GM18508 (cell line): Measurements from ENCODE around the gene MINK1.

Experiments
- ATAC-seq: cut with Tn5 transposase; IDR thresholded peaks from one replicate; pipeline ENCODE4 v1.9.1; 2021; ENCODE audit warnings: moderate number of reproducible peaks; ENCODE audit not compliant: insufficient read depth, unreplicated experiment

Gene MINK1

GRCh38 chr17:4833178-4833940 is at the start of gene MINK1:
Gene MINK1 (plus strand): TSS chr17:4833340. CDS start chr17:4833584, 244 bp downstream.
- ATAC-seq = peak; percentile 47

- ATAC-seq = no peak
These were observed 47.6 kb upstream of the MINK1 start for GRCh38 chr17:4785311-4786105.

- ATAC-seq = no peak
These were observed 47.0 kb upstream of the MINK1 start, which contains the start of gene VMO1 for GRCh38 chr17:4786106-4786511. Gene VMO1 (minus strand): TSS chr17:4786364. CDS start chr17:4786352, 12 bp downstream.

GRCh38 chr17:4786516-4786915 is 46.6 kb upstream of the MINK1 start:
- no peak for ATAC-seq

- no peak for ATAC-seq
These were observed 44.9 kb upstream of the MINK1 start for GRCh38 chr17:4788159-4788806.

- ATAC-seq = no peak
These were observed 44.1 kb upstream of the MINK1 start, which contains the start of gene GLTPD2 for GRCh38 chr17:4788807-4789700. Gene GLTPD2 (plus strand): TSS chr17:4788964. CDS start chr17:4789012, 48 bp downstream.

- no peak for ATAC-seq
These were observed 43.5 kb upstream of the MINK1 start for GRCh38 chr17:4789701-4789950.

GRCh38 chr17:4789951-4790704 is 43.0 kb upstream of the MINK1 start:
- ATAC-seq = no peak

- ATAC-seq = no peak
These were observed 42.4 kb upstream of the MINK1 start for GRCh38 chr17:4790705-4791088.

- ATAC-seq = no peak
These were observed 38.0 kb upstream of the MINK1 start for GRCh38 chr17:4795168-4795567.

GRCh38 chr17:4796552-4796920 is 36.6 kb upstream of the MINK1 start:
- ATAC-seq = no peak

GRCh38 chr17:4800462-4801196 is 32.5 kb upstream of the MINK1 start:
- no peak for ATAC-seq

- ATAC-seq = no peak
These were observed 30.9 kb upstream of the MINK1 start, which contains the start of gene C17orf114 for GRCh38 chr17:4802228-4802627. Gene C17orf114 (minus strand): TSS chr17:4802328.

- ATAC-seq = no peak
These were observed 26.7 kb upstream of the MINK1 start for GRCh38 chr17:4806456-4806776.

GRCh38 chr17:4806777-4807604 is 26.1 kb upstream of the MINK1 start, which contains the start of gene PLD2:
Gene PLD2 (plus strand): TSS chr17:4807152. CDS start chr17:4807773, 621 bp downstream.
- ATAC-seq = no peak

- ATAC-seq = no peak
These were observed 25.3 kb upstream of the MINK1 start for GRCh38 chr17:4807605-4808377.

GRCh38 chr17:4808378-4808767 is 24.8 kb upstream of the MINK1 start:
- no peak for ATAC-seq
